ENCODE results near the gene NHERF2. TPM values are rescaled to one million over a fixed set of nuclear protein-coding genes. Genes with fewer than 3 reads are reported as not detected.

Gene NHERF2
- polyA plus RNA-seq, 2 of the 4 experiments (the other 2 are of a cell fraction), result 32.3 to 35.0 TPM

DNA sequence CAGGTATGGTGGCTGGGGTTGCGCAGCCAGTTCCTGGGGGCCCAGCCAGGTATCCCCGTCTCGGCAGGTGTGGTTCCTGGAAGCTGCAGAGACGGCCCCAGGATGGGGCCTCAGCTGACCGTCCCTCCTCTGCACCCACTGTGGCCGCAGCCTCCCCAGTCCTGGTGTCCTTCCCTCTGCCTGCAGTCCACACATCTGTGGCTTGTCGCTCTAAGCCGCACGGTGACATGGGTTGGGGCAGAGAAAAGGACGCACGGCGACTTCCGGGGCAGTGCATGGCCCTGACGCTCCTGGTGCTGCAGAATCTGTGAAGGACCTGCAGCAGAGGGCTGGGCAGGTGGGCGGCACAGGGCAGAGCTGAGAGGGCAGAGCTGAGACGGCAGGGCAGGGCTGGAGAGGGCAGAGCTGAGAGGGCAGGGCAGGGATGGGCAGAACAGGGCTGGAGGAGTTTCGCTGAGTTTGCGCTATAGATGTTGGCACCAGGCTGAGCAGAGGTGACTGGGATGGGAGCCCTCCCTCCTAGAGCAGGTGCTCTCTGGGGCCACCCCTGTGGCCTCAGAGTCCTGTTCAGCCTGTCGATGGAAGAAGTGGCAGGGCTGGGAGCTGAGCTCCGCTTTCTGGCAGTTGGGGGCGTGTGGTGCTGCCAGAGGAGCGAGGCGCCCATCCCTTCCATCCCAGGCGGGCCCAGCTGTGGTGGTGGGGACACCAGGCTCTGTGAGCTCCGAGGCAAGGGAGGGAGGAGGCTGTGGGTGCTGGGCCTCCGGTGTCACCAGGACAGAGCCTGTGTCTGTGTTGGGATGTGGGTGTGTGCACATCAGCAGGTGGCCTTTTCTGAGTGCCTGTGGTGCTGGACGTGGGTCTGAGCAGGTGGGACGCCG lies 44.1 kb downstream of the NHERF2 start:
- Histone ChIP-seq H3K4me2 (no peak overlapping the region), H3K4me1 (no peaks in the 10 kb centered on the region), H3K27ac (no peak overlapping the region), H3K9me3 (no peaks in the 10 kb centered on the region), H3K4me3 (no peak overlapping the region)
- ATAC-seq (peak in 1 of 2 experiments; percentile 9; a peak in 2 of 6 replicates), FAIRE-seq (no peak), DNase-seq (ENCODE audit: low read depth in 1 of 2, low spot score in 1 of 2) (no peak)
- POLR2A ChIA-PET, result no interaction called here
- 96% methylated on average over 18 of the region's 29 CpGs for WGBS (ENCODE audit: missing lambda C conversion rate)
- TF ChIP-seq MAFK (IDR thresholded peaks at IDR 0.05; ENCODE audit: partially characterized antibody) (peak; percentile 71), ESRRA (IDR thresholded peaks at IDR 0.05; ENCODE audit: borderline replicate concordance, low read length) (no peak)
- TF ChIP-seq, protein P1, sequence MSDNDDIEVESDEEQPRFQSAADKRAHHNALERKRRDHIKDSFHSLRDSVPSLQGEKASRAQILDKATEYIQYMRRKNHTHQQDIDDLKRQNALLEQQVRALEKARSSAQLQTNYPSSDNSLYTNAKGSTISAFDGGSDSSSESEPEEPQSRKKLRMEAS (IDR thresholded peaks at IDR 0.05), result no peak
- CTCF ChIA-PET, result interaction anchor here (0.7 to 2.0 kb wide), 6 partner anchors 8 to 70 kb away, joined by 3 to 8 read pairs (median 4); no protein-coding TSS in a partner anchor

DNA sequence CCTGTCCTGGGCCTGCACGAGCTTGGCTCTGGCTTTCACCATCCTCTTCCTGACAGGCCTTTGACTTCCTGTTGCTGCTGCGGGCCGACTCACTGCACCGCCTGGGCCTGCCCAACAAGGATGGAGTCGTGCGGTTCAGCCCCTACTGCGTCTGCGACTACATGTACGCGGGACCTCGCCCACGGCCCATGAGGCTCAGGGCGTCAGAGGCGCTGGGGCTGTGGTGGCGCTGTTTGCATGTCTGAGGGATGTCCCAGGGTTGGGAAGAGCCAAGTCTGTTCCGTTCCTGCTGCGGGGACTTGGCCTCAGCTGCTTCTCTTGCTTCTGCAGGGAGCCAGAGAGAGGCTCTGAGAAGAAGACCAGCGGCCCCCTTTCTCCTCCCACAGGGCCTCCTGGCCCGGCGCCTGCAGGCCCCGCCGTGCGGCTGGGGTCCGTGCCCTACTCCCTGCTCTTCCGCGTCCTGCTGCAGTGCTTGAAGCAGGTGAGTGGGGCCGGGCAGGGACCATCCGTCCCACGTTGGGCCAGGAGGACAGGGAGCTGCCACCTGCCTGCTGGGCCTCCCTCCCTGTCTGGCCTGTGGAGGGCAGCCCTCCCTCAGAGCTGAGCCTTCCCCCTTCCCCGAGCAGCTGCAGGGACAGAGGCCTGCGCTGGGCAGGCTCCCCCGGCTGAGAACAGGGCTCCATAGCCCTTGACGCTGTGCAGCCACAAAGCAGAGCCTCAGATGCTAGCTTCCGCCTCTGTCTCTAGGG lies 44.9 kb downstream of the NHERF2 start:
- TF ChIP-seq, protein P2, sequence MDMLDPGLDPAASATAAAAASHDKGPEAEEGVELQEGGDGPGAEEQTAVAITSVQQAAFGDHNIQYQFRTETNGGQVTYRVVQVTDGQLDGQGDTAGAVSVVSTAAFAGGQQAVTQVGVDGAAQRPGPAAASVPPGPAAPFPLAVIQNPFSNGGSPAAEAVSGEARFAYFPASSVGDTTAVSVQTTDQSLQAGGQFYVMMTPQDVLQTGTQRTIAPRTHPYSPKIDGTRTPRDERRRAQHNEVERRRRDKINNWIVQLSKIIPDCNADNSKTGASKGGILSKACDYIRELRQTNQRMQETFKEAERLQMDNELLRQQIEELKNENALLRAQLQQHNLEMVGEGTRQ (IDR thresholded peaks at IDR 0.05), result no peak
- TF ChIP-seq RAD21 (conservative IDR thresholded peaks at IDR 0.05 in 1 of 2, IDR thresholded peaks at IDR 0.05 in 1 of 2), result peak in 1 of 2 experiments; percentile 23; a peak in 1 of 5 replicates
- H3K4me2 ChIP-seq, result no peak overlapping the region
- no peaks in the 10 kb centered on the region for H3K9me3 ChIP-seq
- FAIRE-seq (no peak), ATAC-seq (peak; percentile 41 to 62; a peak in 4 of 6 replicates), DNase-seq (ENCODE audit: low read depth in 1 of 2, low spot score in 1 of 2) (no peak)
- no peaks in the 10 kb centered on the region for H3K4me1 ChIP-seq
- CTCF ChIA-PET, result interaction anchor here (0.7 to 2.0 kb wide), 8 partner anchors 9 to 69 kb away, joined by 3 to 8 read pairs (median 4); no protein-coding TSS in a partner anchor
- no peak overlapping the region for H3K4me3 ChIP-seq
- H3K27ac ChIP-seq, result no peak overlapping the region
- WGBS (ENCODE audit: missing lambda C conversion rate), result 93% methylated on average over 32 of the region's 34 CpGs
- POLR2A ChIA-PET, result interaction anchor here (0.6 kb wide), 1 partner anchor 13 kb away, joined by 6 read pairs; no protein-coding TSS in a partner anchor

DNA sequence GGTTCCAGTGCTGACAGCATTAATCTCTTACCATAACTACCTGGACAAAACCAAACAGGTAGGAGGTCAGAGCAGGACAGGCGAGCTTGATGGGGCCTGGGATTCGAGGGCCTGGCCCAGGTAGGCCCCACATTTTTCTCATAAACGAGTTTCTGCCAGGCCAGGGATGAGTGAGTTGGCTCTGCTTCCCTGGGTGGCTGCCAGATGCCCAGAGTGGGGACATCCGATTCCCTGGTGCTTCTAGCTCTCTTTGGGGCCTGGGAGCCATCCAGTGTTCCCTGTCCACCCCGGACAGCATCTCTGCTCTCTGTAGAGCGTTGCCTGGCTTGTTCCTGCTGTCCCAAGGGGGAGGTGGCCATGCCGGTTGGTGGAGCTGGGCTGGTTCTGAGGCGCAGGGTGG lies 46.2 kb downstream of the NHERF2 start:
- no peak for FAIRE-seq
- no peak for ATAC-seq
- POLR2A ChIA-PET, result no interaction called here

DNA sequence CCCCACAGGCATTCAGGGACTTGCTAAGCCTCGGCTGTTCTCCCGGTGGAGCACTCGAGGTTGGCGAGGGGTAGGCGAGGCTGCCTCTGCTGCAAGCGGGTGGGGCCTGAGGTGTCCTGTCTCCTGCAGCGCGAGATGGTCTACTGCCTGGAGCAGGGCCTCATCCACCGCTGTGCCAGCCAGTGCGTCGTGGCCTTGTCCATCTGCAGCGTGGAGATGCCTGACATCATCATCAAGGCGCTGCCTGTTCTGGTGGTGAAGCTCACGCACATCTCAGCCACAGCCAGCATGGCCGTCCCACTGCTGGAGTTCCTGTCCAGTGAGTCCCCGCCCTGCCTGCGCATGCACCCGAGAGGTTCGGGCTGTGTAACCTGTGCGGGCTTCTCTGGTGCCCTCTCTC lies 47.4 kb downstream of the NHERF2 start:
- DNase-seq (ENCODE audit: low read depth in 1 of 2, low spot score in 1 of 2) (no peak), FAIRE-seq (no peak), ATAC-seq (no peak)
- H3K27ac ChIP-seq, result no peak overlapping the region
- no peak overlapping the region for H3K4me2 ChIP-seq
- ChIA-PET CTCF (interaction anchor here (1.0 to 4.2 kb wide), 4 partner anchors 10 to 70 kb away, joined by 3 to 15 read pairs (median 3); no protein-coding TSS in a partner anchor), POLR2A (no interaction called here)
- 95% methylated on average over 14 of the region's 20 CpGs for WGBS (ENCODE audit: missing lambda C conversion rate)
- H3K4me1 ChIP-seq, result no peaks in the 10 kb centered on the region
- no peaks in the 10 kb centered on the region for H3K9me3 ChIP-seq
- H3K4me3 ChIP-seq, result no peak overlapping the region
- TF ChIP-seq JUNB (IDR thresholded peaks at IDR 0.05) (no peak), KDM5A (IDR thresholded peaks at IDR 0.05) (no peak), ESRRA (IDR thresholded peaks at IDR 0.05; ENCODE audit: borderline replicate concordance, low read length) (no peak), NR3C1 (IDR thresholded peaks at IDR 0.05) (no peak), MAFK (IDR thresholded peaks at IDR 0.05; ENCODE audit: partially characterized antibody) (no peak), ZFP36 (IDR thresholded peaks at IDR 0.05; ENCODE audit: borderline replicate concordance, partially characterized antibody) (no peak), MYC (IDR thresholded peaks at IDR 0.05; ENCODE audit: borderline replicate concordance, low read length) (no peak), ZSCAN20 (CRISPR knock-in tag; IDR thresholded peaks at IDR 0.05) (no peak), FOXS1 (CRISPR knock-in tag; IDR thresholded peaks at IDR 0.05) (no peak)
- TF ChIP-seq, protein P3, sequence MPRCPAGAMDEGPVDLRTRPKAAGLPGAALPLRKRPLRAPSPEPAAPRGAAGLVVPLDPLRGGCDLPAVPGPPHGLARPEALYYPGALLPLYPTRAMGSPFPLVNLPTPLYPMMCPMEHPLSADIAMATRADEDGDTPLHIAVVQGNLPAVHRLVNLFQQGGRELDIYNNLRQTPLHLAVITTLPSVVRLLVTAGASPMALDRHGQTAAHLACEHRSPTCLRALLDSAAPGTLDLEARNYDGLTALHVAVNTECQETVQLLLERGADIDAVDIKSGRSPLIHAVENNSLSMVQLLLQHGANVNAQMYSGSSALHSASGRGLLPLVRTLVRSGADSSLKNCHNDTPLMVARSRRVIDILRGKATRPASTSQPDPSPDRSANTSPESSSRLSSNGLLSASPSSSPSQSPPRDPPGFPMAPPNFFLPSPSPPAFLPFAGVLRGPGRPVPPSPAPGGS (IDR thresholded peaks at IDR 0.05), result no peak
- TF ChIP-seq, protein P4, sequence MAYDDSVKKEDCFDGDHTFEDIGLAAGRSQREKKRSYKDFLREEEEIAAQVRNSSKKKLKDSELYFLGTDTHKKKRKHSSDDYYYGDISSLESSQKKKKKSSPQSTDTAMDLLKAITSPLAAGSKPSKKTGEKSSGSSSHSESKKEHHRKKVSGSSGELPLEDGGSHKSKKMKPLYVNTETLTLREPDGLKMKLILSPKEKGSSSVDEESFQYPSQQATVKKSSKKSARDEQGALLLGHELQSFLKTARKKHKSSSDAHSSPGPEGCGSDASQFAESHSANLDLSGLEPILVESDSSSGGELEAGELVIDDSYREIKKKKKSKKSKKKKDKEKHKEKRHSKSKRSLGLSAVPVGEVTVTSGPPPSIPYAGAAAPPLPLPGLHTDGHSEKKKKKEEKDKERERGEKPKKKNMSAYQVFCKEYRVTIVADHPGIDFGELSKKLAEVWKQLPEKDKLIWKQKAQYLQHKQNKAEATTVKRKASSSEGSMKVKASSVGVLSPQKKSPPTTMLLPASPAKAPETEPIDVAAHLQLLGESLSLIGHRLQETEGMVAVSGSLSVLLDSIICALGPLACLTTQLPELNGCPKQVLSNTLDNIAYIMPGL (CRISPR knock-in tag; IDR thresholded peaks at IDR 0.05; ENCODE audit: borderline replicate concordance), result no peak
- TF ChIP-seq, protein P1 (IDR thresholded peaks at IDR 0.05), result no peak

More for the DNA sequence above, 46.2 kb downstream of the NHERF2 start:
- Histone ChIP-seq H3K9me3 (no peaks in the 10 kb centered on the region), H3K4me1 (no peaks in the 10 kb centered on the region), H3K4me2 (no peak overlapping the region), H3K4me3 (no peak overlapping the region), H3K27ac (no peak overlapping the region)
- CTCF ChIA-PET, result interaction anchor here (0.8 to 2.0 kb wide), 7 partner anchors 9 to 68 kb away, joined by 3 to 7 read pairs (median 3); no protein-coding TSS in a partner anchor
- 82% methylated on average over 8 of the region's 8 CpGs for WGBS (ENCODE audit: missing lambda C conversion rate)
- no peak for TF ChIP-seq EHMT2 (IDR thresholded peaks at IDR 0.05; ENCODE audit: low read depth)
- TF ChIP-seq ZC3H11A (IDR thresholded peaks at IDR 0.05), result no peak
- TF ChIP-seq, protein P5, sequence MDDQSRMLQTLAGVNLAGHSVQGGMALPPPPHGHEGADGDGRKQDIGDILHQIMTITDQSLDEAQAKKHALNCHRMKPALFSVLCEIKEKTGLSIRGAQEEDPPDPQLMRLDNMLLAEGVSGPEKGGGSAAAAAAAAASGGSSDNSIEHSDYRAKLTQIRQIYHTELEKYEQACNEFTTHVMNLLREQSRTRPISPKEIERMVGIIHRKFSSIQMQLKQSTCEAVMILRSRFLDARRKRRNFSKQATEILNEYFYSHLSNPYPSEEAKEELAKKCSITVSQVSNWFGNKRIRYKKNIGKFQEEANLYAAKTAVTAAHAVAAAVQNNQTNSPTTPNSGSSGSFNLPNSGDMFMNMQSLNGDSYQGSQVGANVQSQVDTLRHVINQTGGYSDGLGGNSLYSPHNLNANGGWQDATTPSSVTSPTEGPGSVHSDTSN (IDR thresholded peaks at IDR 0.05), result no peak
- no peak for TF ChIP-seq SMC3 (IDR thresholded peaks at IDR 0.05)
- TF ChIP-seq TP53 (CRISPR knock-in tag; IDR thresholded peaks at IDR 0.05), result no peak
- TF ChIP-seq CEBPB (IDR thresholded peaks at IDR 0.05), result no peak
- TF ChIP-seq, protein P6, sequence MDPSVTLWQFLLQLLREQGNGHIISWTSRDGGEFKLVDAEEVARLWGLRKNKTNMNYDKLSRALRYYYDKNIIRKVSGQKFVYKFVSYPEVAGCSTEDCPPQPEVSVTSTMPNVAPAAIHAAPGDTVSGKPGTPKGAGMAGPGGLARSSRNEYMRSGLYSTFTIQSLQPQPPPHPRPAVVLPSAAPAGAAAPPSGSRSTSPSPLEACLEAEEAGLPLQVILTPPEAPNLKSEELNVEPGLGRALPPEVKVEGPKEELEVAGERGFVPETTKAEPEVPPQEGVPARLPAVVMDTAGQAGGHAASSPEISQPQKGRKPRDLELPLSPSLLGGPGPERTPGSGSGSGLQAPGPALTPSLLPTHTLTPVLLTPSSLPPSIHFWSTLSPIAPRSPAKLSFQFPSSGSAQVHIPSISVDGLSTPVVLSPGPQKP (IDR thresholded peaks at IDR 0.05; ENCODE audit: low read depth, low read length), result no peak
- DNase-seq (ENCODE audit: low read depth in 1 of 2, low spot score in 1 of 2), result no peak
